Neural progenitor cell (in vitro differentiated cells): Measurements from ENCODE around the gene AMFR. TPM values are rescaled to one million over a fixed set of nuclear protein-coding genes. Genes with fewer than 3 reads are reported as not detected.
A peak's percentile ranks its signal among the peaks of the same experiment; 100 is the strongest.

Experiments
- DNase-seq: peaks from one replicate; pipeline ENCODE4 v3.0.0-alpha.2; 2016; ENCODE audit warnings: low spot score
- H2AFZ ChIP-seq: fragments of 200-600 bp; sonication (generic); replicated peaks from 2 replicates; pipeline ENCODE4 v1.6.1; 2016; ENCODE audit warnings: antibody characterized with exemption
- H3F3A ChIP-seq: fragments of 200-600 bp; sonication (generic); 2 replicates; pipeline ENCODE4 v1.6.1; 2016; ENCODE audit warnings: antibody characterized with exemption, low read depth
- H3K27ac ChIP-seq: fragments of 200-600 bp; sonication (generic); 2 replicates; pipeline ENCODE4 v1.5.1; 2016; ENCODE audit warnings: mild to moderate bottlenecking
- H3K27me3 ChIP-seq: fragments of 200-600 bp; sonication (generic); 2 replicates; pipeline ENCODE4 v1.6.1; 2016; ENCODE audit warnings: mild to moderate bottlenecking, moderate library complexity
- H3K36me3 ChIP-seq: fragments of 200-600 bp; sonication (generic); 2 replicates; pipeline ENCODE4 v1.5.1; 2016
- H3K4me1 ChIP-seq: fragments of 200-600 bp; sonication (generic); 2 replicates; pipeline ENCODE4 v1.6.1; 2016; ENCODE audit warnings: mixed run types
- H3K4me2 ChIP-seq: fragments of 200-600 bp; sonication (generic); 2 replicates; pipeline ENCODE4 v1.6.1; 2016
- H3K4me3 ChIP-seq: fragments of 200-600 bp; sonication (generic); 2 replicates; pipeline ENCODE4 v1.5.1; 2016
- H3K79me2 ChIP-seq: fragments of 200-600 bp; sonication (generic); 2 replicates; pipeline ENCODE4 v1.6.1; 2016; ENCODE audit warnings: low read depth
- H3K9ac ChIP-seq: fragments of 200-600 bp; sonication (generic); 2 replicates; pipeline ENCODE4 v1.6.1; 2016
- H3K9me3 ChIP-seq: fragments of 200-600 bp; sonication (generic); 2 replicates; pipeline ENCODE4 v1.5.1; 2016; ENCODE audit warnings: low read depth
- H4K20me1 ChIP-seq: fragments of 200-600 bp; sonication (generic); 2 replicates; pipeline ENCODE4 v1.6.1; 2016; ENCODE audit warnings: low read depth
- H3K27ac Mint-ChIP-seq: 3 replicates; pipeline ENCODE4 v1.8.0; 2021; ENCODE audit warnings: mixed read lengths
- H3K27me3 Mint-ChIP-seq: 2 replicates; pipeline ENCODE4 v1.8.0; 2022; ENCODE audit warnings: low read depth, mild to moderate bottlenecking, inconsistent platforms, moderate library complexity, mixed read lengths; ENCODE audit not compliant: insufficient read depth
- H3K36me3 Mint-ChIP-seq: 3 replicates; pipeline ENCODE4 v1.8.0; 2021; ENCODE audit warnings: mixed read lengths
- H3K4me1 Mint-ChIP-seq: 3 replicates; pipeline ENCODE4 v1.8.0; 2021; ENCODE audit warnings: mixed read lengths
- H3K4me3 Mint-ChIP-seq: 3 replicates; pipeline ENCODE4 v1.8.0; 2021; ENCODE audit warnings: mild to moderate bottlenecking, moderate library complexity, mixed read lengths
- H3K9me3 Mint-ChIP-seq: 3 replicates; pipeline ENCODE4 v1.8.0; 2020; ENCODE audit warnings: mixed read lengths
- CTCF ChIP-seq: fragments of 200-600 bp; sonication (generic); IDR thresholded peaks from 2 replicates; pipeline ENCODE4 v1.5.1; 2017; ENCODE audit warnings: antibody characterized with exemption, mild to moderate bottlenecking
- EZH2 ChIP-seq: fragments of 200-600 bp; sonication (generic); IDR thresholded peaks from 2 replicates; pipeline ENCODE4 v1.6.1; 2017; ENCODE audit warnings: antibody characterized with exemption, mild to moderate bottlenecking, moderate library complexity
- EZH2phosphoT487 ChIP-seq: fragments of 200-600 bp; sonication (generic); IDR thresholded peaks from 2 replicates; pipeline ENCODE4 v1.6.1; 2017; ENCODE audit warnings: antibody characterized with exemption
- total RNA-seq: library from RNA; depleted of rRNA; stranded (reverse); fragments of >200 nt; gene quantifications from 2 replicates; pipeline ENCODE4 v1.2.3, GENCODE V29; 2015; ENCODE audit warnings: low replicate concordance

The AMFR gene
- total RNA-seq, 1 donor from 2014 or later: 38.7 TPM

DNA sequence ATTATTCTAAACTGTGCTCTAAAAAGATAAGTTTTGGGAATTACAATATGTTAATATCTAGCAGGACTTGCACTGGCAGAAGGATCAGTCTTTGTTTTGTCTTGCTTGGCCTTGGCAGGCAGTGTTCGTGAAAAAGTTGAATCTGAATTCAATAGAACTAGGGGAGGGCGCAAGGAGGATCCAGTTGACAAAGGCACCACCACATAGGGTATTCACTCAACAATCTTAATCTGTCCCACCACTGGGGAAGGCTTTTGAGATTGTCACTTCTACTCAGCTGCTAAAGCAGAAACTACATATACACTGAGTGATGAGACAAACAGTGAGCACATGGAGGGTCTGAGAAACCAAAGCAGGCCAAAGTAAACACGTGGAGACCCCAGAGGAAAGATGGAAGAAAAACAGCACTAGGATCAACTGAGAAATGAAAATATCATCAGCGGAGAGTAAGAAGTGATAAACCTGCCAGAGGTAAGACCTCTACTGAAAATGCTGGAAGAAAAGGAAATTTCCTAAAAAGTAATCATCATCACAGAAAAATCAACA, 2.4 kb downstream of the AMFR start:
- peaks cover 67% of the 10 kb centered on the region for H3K79me2 ChIP-seq
- Mint-ChIP-seq H3K36me3 (no peaks in the 10 kb centered on the region), H3K4me3 (peak overlapping the region; percentile 38)

GRCh38 chr16:56421976-56422669, 3.2 kb downstream of the AMFR start:
- H3K36me3 Mint-ChIP-seq: no peaks in the 10 kb centered on the region
- H3K27ac Mint-ChIP-seq: peak overlapping the region; percentile 5
- Histone ChIP-seq H3K9ac (no peak overlapping the region), H3K27me3 (peaks cover 15% of the 10 kb centered on the region), H3F3A (peaks cover 24% of the 10 kb centered on the region), H2AFZ (no peak overlapping the region), H3K4me3 (no peak overlapping the region), H3K27ac (no peak overlapping the region), H3K79me2 (peaks cover 75% of the 10 kb centered on the region), H4K20me1 (peaks cover 47% of the 10 kb centered on the region), H3K9me3 (no peaks in the 10 kb centered on the region), H3K4me1 (peaks cover 21% of the 10 kb centered on the region), H3K36me3 (no peaks in the 10 kb centered on the region), H3K4me2 (peak overlapping the region; percentile 88)
- H3K9me3 Mint-ChIP-seq: no peaks in the 10 kb centered on the region
- TF ChIP-seq EZH2: no peak
- TF ChIP-seq EZH2phosphoT487: no peak
- no peak for TF ChIP-seq CTCF
- no peak for DNase-seq
- H3K27me3 Mint-ChIP-seq: peaks cover 5% of the 10 kb centered on the region
- peak overlapping the region; percentile 10 for H3K4me3 Mint-ChIP-seq
- peaks cover 35% of the 10 kb centered on the region for H3K4me1 Mint-ChIP-seq

More for the DNA sequence above, 2.4 kb downstream of the AMFR start:
- Histone ChIP-seq H3K27ac (no peak overlapping the region), H3K36me3 (no peaks in the 10 kb centered on the region), H3K4me2 (peak overlapping the region; percentile 88), H3K4me1 (peaks cover 21% of the 10 kb centered on the region), H3F3A (peaks cover 33% of the 10 kb centered on the region), H3K9me3 (no peaks in the 10 kb centered on the region), H3K27me3 (peaks cover 15% of the 10 kb centered on the region), H2AFZ (no peak overlapping the region), H3K4me3 (peak overlapping the region; percentile 93), H4K20me1 (peaks cover 52% of the 10 kb centered on the region), H3K9ac (no peak overlapping the region)
- Mint-ChIP-seq H3K27me3 (peaks cover 5% of the 10 kb centered on the region), H3K4me1 (peaks cover 35% of the 10 kb centered on the region), H3K27ac (no peak overlapping the region), H3K9me3 (no peaks in the 10 kb centered on the region)
- DNase-seq: peak; percentile 52
- TF ChIP-seq EZH2: no peak
- no peak for TF ChIP-seq CTCF
- no peak for TF ChIP-seq EZH2phosphoT487

DNA sequence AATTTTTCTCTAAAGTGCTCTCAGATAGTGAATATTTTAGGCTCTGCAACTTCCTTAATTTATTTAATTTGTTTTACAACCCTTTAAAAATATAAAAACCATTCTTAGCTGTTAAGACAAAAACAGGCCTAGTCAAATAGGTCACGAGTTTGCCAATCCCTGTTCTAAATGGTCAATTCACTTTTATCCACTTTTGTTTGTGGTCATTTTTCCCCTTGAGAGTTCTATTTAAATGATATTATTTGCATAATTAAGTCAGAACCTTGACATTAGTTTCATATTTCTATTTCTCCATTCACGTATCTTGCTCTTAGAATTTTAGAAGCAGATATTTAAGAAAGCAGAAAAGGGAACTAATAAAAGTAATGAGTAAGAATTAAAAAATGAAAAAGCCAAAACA, 4.0 kb downstream of the AMFR start:
- Histone ChIP-seq H3K79me2 (peaks cover 83% of the 10 kb centered on the region), H3K4me3 (no peak overlapping the region), H3K36me3 (no peaks in the 10 kb centered on the region), H3K27ac (no peak overlapping the region), H3K9me3 (no peaks in the 10 kb centered on the region), H3K27me3 (peaks cover 15% of the 10 kb centered on the region), H3K4me2 (no peak overlapping the region), H2AFZ (no peak overlapping the region), H3K9ac (no peak overlapping the region), H4K20me1 (peaks cover 43% of the 10 kb centered on the region), H3F3A (peaks cover 16% of the 10 kb centered on the region), H3K4me1 (peaks cover 21% of the 10 kb centered on the region)
- no peak overlapping the region for H3K27ac Mint-ChIP-seq
- H3K27me3 Mint-ChIP-seq: peaks cover 5% of the 10 kb centered on the region
- TF ChIP-seq EZH2phosphoT487 (no peak), EZH2 (no peak), CTCF (no peak)
- no peaks in the 10 kb centered on the region for H3K36me3 Mint-ChIP-seq
- H3K9me3 Mint-ChIP-seq: no peaks in the 10 kb centered on the region
- H3K4me3 Mint-ChIP-seq: no peak overlapping the region
- peaks cover 35% of the 10 kb centered on the region for H3K4me1 Mint-ChIP-seq
- no peak for DNase-seq
